Measurements from ENCODE around the gene ZNF80.
"Not testable (repeated sequence)": the region's sequence is repeated elsewhere in the genome, so short reads cannot be mapped to it uniquely, and the experiment has no call there.

DNA sequence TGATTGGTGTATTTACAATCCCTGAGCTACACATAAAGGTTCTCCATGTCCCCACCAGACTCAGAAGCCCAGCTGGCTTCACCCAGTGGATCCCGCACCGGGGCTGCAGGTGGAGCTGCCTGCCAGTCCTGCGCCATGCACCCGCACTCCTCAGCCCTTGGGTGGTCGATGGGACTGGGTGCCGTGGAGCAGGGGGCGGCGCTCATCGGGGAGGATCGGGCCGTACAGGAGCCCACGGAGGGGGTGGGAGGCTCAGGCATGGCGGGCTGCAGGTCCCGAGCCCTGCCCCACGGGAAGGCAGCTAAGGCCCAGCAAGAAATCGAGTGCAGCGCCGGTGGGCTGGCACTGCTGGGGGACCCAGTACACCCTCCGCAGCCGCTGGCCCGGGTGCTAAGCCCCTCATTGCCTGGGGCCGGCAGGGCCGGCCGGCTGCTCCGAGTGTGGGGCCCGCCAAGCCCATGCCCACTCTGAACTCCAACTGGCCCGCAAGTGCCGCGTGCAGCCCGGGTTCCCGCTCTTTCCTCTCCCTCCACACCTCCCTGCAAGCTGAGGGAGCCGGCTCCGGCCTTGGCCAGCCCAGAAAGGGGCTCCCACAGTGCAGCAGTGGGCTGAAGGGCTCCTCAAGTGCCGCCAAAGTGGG lies 888 bp upstream of the ZNF80 start:
- not testable (repeated sequence) for TF ChIP-seq EZH2phosphoT487 (IDR thresholded peaks at IDR 0.05; ENCODE audit: low read length); EZH2 (optimal IDR thresholded peaks at IDR 0.05; ENCODE audit: low read depth, low read length)
- TF ChIP-seq, protein P1, sequence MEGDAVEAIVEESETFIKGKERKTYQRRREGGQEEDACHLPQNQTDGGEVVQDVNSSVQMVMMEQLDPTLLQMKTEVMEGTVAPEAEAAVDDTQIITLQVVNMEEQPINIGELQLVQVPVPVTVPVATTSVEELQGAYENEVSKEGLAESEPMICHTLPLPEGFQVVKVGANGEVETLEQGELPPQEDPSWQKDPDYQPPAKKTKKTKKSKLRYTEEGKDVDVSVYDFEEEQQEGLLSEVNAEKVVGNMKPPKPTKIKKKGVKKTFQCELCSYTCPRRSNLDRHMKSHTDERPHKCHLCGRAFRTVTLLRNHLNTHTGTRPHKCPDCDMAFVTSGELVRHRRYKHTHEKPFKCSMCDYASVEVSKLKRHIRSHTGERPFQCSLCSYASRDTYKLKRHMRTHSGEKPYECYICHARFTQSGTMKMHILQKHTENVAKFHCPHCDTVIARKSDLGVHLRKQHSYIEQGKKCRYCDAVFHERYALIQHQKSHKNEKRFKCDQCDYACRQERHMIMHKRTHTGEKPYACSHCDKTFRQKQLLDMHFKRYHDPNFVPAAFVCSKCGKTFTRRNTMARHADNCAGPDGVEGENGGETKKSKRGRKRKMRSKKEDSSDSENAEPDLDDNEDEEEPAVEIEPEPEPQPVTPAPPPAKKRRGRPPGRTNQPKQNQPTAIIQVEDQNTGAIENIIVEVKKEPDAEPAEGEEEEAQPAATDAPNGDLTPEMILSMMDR (IDR thresholded peaks at IDR 0.05; ENCODE audit: low read length): not testable (repeated sequence)

Data from MM.1S (cell line).